Lower leg skin (tissue), 4 donors: Measurements from ENCODE around the gene NUDT22. TPM values are rescaled to one million over a fixed set of nuclear protein-coding genes. Genes with fewer than 3 reads are reported as not detected.
A peak's percentile ranks its signal among the peaks of the same experiment; 100 is the strongest.
"Not testable (repeated sequence)": the region's sequence is repeated elsewhere in the genome, so short reads cannot be mapped to it uniquely, and the experiment has no call there.

Source experiments
- DNase-seq, 2 donors: peaks; one replicate each; pipeline ENCODE4 v3.0.0-alpha.2; 2019; ENCODE audit warnings: low spot score in 2 of 2
- H3K4me3 ChIP-seq: fragments of 200-600 bp; sonication (generic); 2 replicates; pipeline ENCODE4 v1.5.1; 2017; ENCODE audit warnings: mild to moderate bottlenecking, low read depth; ENCODE audit not compliant: poor library complexity, severe bottlenecking
- CTCF ChIP-seq, 3 donors: fragments of 450-650 bp; IDR thresholded peaks; one replicate each; pipeline ENCODE4 v1.5.1; 2016; ENCODE audit warnings: antibody characterized with exemption in 3 of 3, mild to moderate bottlenecking in 3 of 3, moderate library complexity in 2 of 3
- POLR2A ChIP-seq, 2 donors: fragments of 450-650 bp; IDR thresholded peaks; one replicate each; pipeline ENCODE4 v1.6.1; 2016 to 2017; ENCODE audit warnings: antibody characterized with exemption in 2 of 2, mild to moderate bottlenecking in 1 of 2, moderate library complexity in 1 of 2
- WGBS, 2 donors: methylation state at CpG; one replicate each; pipeline ENCODE4 v1.1.5; 2018; 5-methylcytosine and 5-hydroxymethylcytosine counted together
- intact Hi-C: fragments of 100-400 bp; cut with DNase I; formaldehyde crosslinking; loops from one replicate; pipeline ENCODE4 v1.15.0; 2023; ENCODE audit warnings: low total_unique reads
- total RNA-seq, 4 donors: library from RNA; depleted of rRNA; stranded (reverse); fragments of >200 nt; gene quantifications; one replicate each; pipeline ENCODE4 v1.1.0, GENCODE V29; 2016

Gene NUDT22
- total RNA-seq, 4 donors from 2014 or later, result 44.7 to 75.6 (median 68.3) TPM

GRCh38 chr11:64245401-64245796 is 19.3 kb downstream of the NUDT22 start:
- TF ChIP-seq CTCF (IDR thresholded peaks at IDR 0.05) (no peak), POLR2A (IDR thresholded peaks at IDR 0.05) (no peak)
- intact Hi-C loops, result no loop called here
- WGBS, 2 donors, result 4 to 8% methylated on average over 5 to 6 of the region's 6 CpGs
- DNase-seq, result no peak
- peak overlapping the region; percentile 74 for H3K4me3 ChIP-seq

GRCh38 chr11:64245797-64246620 is 19.9 kb downstream of the NUDT22 start:
- WGBS, 2 donors, result 1 to 2% methylated on average over 30 to 34 of the region's 46 CpGs
- peak overlapping the region; percentile 74 for H3K4me3 ChIP-seq
- intact Hi-C loops, result no loop called here
- TF ChIP-seq POLR2A (IDR thresholded peaks at IDR 0.05), result no peak
- TF ChIP-seq CTCF (IDR thresholded peaks at IDR 0.05), result no peak
- DNase-seq, result peak; percentile 90 to 98

- WGBS, 2 donors, result no CpG with 5 or more reads among the region's 43 CpGs
- DNase-seq, intact Hi-C loops: not testable (repeated sequence)
- H3K4me3 ChIP-seq, result peak overlapping the region; percentile 74
Observed at GRCh38 chr11:64246621-64246870, 20.5 kb downstream of the NUDT22 start.

GRCh38 chr11:64246871-64247728 is 21.0 kb downstream of the NUDT22 start, which contains the start of gene PPP1R14B:
Gene PPP1R14B (minus strand): TSS chr11:64246943. CDS start chr11:64246673, 270 bp downstream.
- peak; percentile 85 to 98 for DNase-seq
- WGBS, 2 donors, result 0 to 1% methylated on average over 18 to 67 of the region's 74 CpGs
- TF ChIP-seq CTCF (IDR thresholded peaks at IDR 0.05) (no peak), POLR2A (IDR thresholded peaks at IDR 0.05) (no peak)
- peak within 1 kb of the TSS; percentile 74 for H3K4me3 ChIP-seq
- intact Hi-C loops, result no loop called here

GRCh38 chr11:64247729-64248531 is 21.9 kb downstream of the NUDT22 start:
- DNase-seq, result no peak
- intact Hi-C loops, result no loop called here
- no peak overlapping the region for H3K4me3 ChIP-seq
- WGBS, 2 donors, result 35 to 40% methylated on average over 31 of the region's 31 CpGs
- TF ChIP-seq CTCF (IDR thresholded peaks at IDR 0.05) (no peak), POLR2A (IDR thresholded peaks at IDR 0.05) (no peak)
